B cell (primary cell): ENCODE measurements around the gene UGT2A2.

Experiments used
- EZH2 ChIP-seq: IDR thresholded peaks from 2 replicates; pipeline ENCODE4 v1.6.1; 2012; ENCODE audit warnings: borderline replicate concordance, low read depth, mild to moderate bottlenecking, moderate library complexity, low read length; ENCODE audit not compliant: insufficient read depth, poor library complexity, severe bottlenecking
- TF ChIP-seq, protein P1 (sequence below): fragments of 200-600 bp; IDR thresholded peaks from one replicate; pipeline ENCODE4 v1.8.0; 2022; ENCODE audit warnings: antibody characterized with exemption, mild to moderate bottlenecking

DNA sequence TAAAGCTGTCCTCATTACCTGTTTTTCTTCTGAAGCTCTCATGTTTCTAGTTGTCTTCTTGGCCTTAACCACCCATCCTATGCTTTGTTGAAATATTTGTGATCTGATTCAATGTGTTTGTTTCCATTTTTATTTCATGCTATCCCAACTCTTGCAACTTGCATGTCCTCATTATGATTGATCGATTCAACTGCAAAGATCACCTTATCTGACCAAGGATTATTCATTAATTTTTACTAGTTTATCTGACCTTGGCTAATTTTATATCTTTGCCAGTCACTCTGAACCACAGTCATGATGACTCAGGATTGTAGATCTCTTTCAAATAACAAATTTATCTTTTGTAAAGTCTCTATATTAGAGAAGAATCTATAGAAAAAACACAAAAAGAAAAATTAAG lies 70.7 kb downstream of the UGT2A2 start:
- TF ChIP-seq, protein P1, sequence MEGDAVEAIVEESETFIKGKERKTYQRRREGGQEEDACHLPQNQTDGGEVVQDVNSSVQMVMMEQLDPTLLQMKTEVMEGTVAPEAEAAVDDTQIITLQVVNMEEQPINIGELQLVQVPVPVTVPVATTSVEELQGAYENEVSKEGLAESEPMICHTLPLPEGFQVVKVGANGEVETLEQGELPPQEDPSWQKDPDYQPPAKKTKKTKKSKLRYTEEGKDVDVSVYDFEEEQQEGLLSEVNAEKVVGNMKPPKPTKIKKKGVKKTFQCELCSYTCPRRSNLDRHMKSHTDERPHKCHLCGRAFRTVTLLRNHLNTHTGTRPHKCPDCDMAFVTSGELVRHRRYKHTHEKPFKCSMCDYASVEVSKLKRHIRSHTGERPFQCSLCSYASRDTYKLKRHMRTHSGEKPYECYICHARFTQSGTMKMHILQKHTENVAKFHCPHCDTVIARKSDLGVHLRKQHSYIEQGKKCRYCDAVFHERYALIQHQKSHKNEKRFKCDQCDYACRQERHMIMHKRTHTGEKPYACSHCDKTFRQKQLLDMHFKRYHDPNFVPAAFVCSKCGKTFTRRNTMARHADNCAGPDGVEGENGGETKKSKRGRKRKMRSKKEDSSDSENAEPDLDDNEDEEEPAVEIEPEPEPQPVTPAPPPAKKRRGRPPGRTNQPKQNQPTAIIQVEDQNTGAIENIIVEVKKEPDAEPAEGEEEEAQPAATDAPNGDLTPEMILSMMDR: no peak
- TF ChIP-seq EZH2: no peak
